Raji (cell line): ENCODE results near the gene ABLIM2.

Experiments
- POLR2A ChIP-seq: IDR thresholded peaks from 2 replicates; pipeline ENCODE4 v1.6.1; 2011; ENCODE audit warnings: low read depth, low read length, control low read depth; ENCODE audit not compliant: insufficient read depth

ABLIM2 gene

GRCh38 chr4:8197521-8197920 is 38.9 kb upstream of the ABLIM2 start:
- no peak for TF ChIP-seq POLR2A

- no peak for TF ChIP-seq POLR2A
Observed at GRCh38 chr4:8195841-8196458, 37.3 kb upstream of the ABLIM2 start.

GRCh38 chr4:8195431-8195830 is 36.8 kb upstream of the ABLIM2 start:
- TF ChIP-seq POLR2A, result no peak

- TF ChIP-seq POLR2A, result no peak
Observed at GRCh38 chr4:8194306-8195242, 36.0 kb upstream of the ABLIM2 start.

- TF ChIP-seq POLR2A, result no peak
Observed at GRCh38 chr4:8192748-8193738, 34.4 kb upstream of the ABLIM2 start.

- no peak for TF ChIP-seq POLR2A
Observed at GRCh38 chr4:8191136-8191747, 32.6 kb upstream of the ABLIM2 start.

GRCh38 chr4:8189551-8190466 is 31.2 kb upstream of the ABLIM2 start:
- TF ChIP-seq POLR2A, result no peak

- no peak for TF ChIP-seq POLR2A
Observed at GRCh38 chr4:8188743-8189550, 30.3 kb upstream of the ABLIM2 start.

- no peak for TF ChIP-seq POLR2A
Observed at GRCh38 chr4:8188085-8188484, 29.5 kb upstream of the ABLIM2 start.

GRCh38 chr4:8185930-8186329 is 27.3 kb upstream of the ABLIM2 start:
- TF ChIP-seq POLR2A, result no peak

GRCh38 chr4:8185295-8185694 is 26.7 kb upstream of the ABLIM2 start:
- TF ChIP-seq POLR2A, result no peak

- no peak for TF ChIP-seq POLR2A
Observed at GRCh38 chr4:8184061-8184460, 25.4 kb upstream of the ABLIM2 start.
